Stimulated activated CD8-positive, alpha-beta memory T cell treated with anti-CD3 and anti-CD28 coated beads, Interleukin-7, amount 100 ng/mL, for 24 hours (primary cell): ENCODE measurements around the gene USH2A.
"Not testable (repeated sequence)": the region's sequence is repeated elsewhere in the genome, so short reads cannot be mapped to it uniquely, and the experiment has no call there.

ENCODE experiments used
- DNase-seq: peaks from one replicate; pipeline ENCODE4 v3.0.0-alpha.2; 2020; ENCODE audit warnings: low read depth

Gene USH2A

DNA sequence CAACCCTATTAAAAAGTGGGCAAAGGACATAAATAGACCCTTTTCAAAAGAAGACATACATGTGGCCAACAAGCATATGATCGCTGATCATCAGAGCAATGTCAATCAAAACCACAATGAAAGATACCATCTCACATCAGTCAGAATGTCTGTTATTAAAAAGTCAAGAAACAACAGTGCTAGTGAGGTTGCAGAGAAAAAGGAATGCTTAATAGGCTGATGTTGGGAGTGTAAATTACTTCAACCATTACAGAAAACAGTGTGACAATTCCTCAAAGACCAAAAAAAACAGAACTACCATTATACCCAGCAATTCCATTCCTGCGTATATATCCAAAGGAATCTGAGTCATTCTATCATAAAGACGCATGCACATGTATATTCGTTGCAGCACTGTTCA, 13.2 kb downstream of the USH2A start:
- no peak for DNase-seq

GRCh38 chr1:216390956-216391355, 32.3 kb downstream of the USH2A start:
- no peak for DNase-seq

GRCh38 chr1:216389774-216390173, 33.5 kb downstream of the USH2A start:
- DNase-seq: no peak

- no peak for DNase-seq
Measured at GRCh38 chr1:216388558-216388957, 34.7 kb downstream of the USH2A start.

GRCh38 chr1:216387782-216388181, 35.5 kb downstream of the USH2A start:
- no peak for DNase-seq

GRCh38 chr1:216379441-216379840, 43.8 kb downstream of the USH2A start:
- no peak for DNase-seq

GRCh38 chr1:216368249-216368648, 55.0 kb downstream of the USH2A start:
- DNase-seq: no peak

DNA sequence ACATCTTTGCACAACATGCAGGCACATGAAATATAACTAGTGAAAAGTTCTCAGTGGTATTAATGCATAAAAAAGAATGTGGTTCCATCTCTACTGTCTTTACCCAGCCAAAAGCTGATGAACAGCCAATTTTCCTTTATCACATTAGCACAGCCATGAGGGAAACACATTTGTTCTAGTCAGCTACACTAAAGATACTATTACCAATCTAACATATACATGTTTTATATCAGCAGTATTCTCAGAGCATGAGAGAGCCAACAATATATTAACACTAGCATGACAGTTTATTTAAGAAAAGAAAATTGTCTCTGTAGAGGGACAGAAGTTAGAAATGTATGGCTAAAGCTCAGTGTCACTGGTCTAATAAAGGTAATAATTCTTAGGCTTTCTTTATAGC, 56.3 kb downstream of the USH2A start:
- no peak for DNase-seq

- DNase-seq: no peak
Measured at GRCh38 chr1:216356945-216357344, 66.3 kb downstream of the USH2A start.

DNA sequence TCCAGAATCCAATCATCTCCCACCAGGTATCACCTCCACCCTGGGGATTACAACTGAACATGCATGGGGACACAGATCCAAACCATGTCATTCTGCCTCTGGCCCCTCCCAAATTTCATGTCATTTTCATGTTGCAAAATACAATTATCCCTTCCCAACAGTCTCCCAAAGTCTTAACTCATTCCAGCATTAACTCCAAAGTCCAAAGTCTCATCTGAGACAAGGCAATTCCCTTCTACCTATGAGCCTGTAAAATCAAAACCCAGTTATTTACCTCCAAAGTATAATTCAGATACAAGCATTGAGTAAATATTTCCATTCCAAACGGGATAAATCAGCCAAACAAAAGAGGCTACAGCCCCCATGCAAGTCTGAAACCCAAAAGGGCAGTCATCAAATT, 73.1 kb downstream of the USH2A start:
- DNase-seq: no peak

DNA sequence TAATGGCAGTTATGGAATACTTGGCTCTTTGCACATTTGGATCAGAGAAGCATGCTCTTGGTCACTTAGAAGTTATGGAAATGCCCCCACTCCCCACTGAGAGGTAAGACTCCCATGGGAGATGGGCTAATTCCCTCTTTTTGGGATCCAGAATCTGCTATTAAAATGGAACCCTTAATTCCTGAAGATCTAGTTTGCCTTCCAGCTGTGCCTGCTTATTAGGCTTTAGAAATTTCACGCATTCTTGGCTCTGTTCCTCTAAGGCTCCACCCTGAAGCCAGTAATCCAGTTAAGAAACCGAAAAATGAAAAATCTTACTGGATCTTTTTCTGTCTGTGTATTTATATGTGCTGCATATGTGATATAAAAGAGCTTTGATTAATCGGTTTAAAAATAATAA, 76.7 kb downstream of the USH2A start:
- DNase-seq: no peak

DNA sequence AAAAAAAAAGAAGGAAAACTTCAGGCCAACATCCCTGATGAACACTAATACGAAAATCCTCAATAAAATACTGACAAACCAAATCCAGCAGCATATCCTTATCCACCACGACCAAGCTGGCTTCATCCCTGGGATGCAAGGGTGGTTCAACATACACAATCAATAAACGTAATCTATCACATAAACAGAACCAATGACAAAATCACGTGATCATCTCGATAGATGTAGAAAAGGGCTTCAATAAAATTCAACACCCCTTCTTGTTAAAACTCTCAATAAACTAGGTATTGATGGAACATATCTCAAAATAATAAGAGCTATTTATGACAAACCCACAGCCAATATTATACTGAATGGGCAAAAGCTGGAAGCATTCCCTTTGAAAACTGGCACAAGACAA, 82.7 kb downstream of the USH2A start:
- DNase-seq: not testable (repeated sequence)

GRCh38 chr1:216332462-216332861, 90.8 kb downstream of the USH2A start:
- DNase-seq: no peak

GRCh38 chr1:216332003-216332402, 91.2 kb downstream of the USH2A start:
- no peak for DNase-seq

GRCh38 chr1:216331211-216331610, 92.0 kb downstream of the USH2A start:
- no peak for DNase-seq

DNA sequence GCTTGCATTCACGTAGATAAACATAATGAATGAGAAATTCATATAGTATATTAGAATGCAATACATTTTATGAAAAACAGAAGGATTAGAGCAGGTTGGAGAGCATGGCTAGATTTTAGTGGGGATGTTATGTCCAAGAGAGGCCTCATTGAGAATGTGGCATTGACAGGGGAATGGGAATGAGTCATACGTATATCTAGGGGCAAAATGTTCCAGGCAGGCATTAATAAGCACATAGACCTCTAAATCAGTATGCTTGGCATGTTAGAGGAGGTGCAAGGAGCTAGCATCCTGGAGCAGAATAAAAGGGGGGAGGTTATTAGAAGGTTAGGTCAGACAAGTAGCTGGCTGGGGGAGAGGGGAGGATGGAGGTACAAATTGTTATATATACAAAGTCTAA, 93.0 kb downstream of the USH2A start:
- no peak for DNase-seq

- no peak for DNase-seq
Measured at GRCh38 chr1:216325946-216326345, 97.3 kb downstream of the USH2A start.

DNA sequence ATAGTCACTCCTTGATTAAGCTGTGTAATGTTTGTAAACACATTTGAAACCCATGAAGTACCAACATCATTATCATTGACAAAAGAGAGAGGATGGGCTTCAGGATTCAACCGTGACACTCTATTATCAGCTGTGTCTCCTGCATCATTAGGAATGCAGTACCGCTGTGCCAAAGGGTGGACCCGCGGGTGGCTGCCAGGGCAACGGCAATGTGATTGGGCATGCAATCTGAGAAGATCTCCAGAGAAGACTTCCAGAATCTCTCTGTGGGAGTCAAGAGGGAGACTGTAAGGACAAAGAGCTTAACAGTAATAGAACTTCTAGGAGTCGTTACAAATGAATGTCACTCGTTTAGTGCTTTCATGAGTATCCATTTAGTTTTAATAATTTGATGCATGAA, 97.9 kb downstream of the USH2A start:
- no peak for DNase-seq

DNA sequence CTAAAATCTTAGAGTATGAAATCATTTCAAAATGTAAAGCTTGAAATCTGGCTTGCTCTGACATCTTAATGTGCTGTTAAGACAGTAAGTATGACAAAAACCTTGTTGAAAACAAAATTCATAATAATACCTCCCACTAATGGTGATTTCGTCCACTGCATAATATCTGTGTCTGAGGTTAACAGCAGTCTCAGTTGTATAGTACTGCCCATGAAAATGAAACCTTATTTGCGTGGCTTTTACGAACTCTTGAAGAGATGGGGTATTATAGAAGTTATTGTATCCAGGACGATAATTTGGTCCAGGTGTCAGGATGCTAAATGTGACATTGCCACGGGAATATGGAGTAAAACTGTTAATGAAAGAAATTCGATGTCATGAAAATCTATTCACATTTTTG, 99.9 kb downstream of the USH2A start:
- no peak for DNase-seq

DNA sequence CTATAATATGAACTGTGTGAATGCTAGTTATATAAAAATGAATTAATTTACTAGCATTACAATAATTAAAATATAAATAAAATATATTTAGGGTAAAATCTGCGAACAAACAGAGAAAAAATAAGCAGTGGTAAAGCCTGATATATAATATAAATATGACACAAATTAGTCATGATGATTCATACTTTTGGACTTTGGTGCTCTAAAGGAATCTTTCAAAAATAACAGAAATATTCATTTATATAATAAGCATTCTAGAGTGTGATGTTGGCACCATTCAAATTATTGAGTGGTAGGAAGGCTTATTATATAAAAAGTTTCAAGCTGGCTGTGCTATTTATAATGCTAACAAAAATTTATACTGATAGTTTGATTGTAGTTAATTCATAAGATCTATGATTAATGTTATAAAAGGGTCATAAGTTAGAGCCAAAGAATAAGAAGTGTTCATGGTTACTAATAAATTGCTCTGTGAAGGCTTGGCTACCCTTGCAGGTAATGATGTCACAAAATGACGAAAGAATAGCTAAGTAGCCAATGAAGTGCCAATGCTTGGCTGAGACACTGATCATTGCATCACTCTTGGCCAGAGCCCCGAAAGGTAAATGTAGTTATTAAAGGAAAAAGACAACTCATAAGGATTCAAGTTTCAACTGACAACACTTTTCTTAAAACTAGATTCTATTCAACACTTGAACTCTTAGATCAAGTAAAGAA, 108.7 kb downstream of the USH2A start:
- DNase-seq: no peak

DNA sequence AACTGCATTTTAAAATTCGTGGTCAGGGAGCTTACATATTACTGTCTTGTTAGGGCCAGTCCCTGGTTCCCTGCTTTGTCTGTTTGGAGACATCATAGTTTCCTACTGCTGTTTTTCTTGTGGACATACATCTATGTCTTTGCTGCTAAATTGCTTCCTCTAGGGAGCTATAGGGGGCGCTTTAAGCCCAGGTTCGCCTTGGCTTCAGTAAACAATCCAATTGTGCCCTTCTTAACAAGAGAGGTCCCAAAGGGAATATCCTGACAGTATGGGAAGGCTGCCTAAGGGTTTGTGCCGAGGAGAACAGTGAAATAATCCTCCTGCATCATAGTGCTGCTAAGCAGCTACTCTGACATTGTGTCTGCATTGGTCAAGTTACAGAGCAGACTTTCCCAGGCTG, 112.5 kb downstream of the USH2A start:
- no peak for DNase-seq

DNA sequence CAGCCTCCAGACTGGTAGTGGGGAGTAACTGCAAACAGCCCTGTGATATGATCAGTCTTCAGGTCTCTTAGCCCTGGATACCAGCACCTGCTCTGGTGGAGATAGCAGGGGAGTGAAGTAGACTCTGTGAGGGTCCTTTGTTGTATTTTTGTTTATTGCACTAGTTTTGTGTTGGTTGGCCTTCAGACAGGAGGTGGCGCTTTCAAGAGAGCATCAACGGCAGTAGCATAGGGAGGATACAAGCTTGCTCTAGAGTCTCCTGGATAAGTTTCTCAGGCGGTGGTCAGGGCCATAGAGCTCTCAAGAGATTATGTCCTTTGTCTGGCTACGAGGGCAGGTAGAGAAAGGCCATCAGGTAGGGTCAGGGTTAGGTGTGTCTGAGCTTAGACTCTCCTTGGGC, 116.4 kb downstream of the USH2A start:
- no peak for DNase-seq

DNA sequence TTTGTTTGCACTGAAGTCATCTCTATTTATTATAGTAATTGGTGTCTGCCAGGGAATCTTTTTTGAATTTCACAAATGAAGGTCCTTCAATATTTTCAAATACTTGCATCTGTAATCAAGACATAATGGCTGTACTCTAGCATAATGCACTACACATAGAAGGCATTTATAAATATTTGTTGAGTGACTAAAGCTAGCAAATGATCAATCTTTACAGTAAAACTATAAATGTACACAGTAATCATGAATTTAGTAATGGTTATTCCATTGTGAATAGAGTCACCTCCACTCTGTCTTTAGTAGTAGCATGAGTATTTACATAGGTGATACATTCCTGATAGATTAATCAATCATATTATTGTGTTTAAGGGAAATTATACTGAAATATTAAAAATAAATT, 119.6 kb downstream of the USH2A start:
- DNase-seq: no peak

- no peak for DNase-seq
Measured at GRCh38 chr1:216293683-216294082, 129.6 kb downstream of the USH2A start.

GRCh38 chr1:216290074-216290473, 133.2 kb downstream of the USH2A start:
- DNase-seq: no peak
